K562 (cell line): Measurements from ENCODE around the gene DNAH8. TPM values are rescaled to one million over a fixed set of nuclear protein-coding genes. Genes with fewer than 3 reads are reported as not detected.

Experiments
- CBX8 ChIP-seq: fragments of 200-600 bp; sonication (generic); IDR thresholded peaks from 2 replicates; pipeline ENCODE4 v1.6.1; 2012; ENCODE audit warnings: borderline replicate concordance, mixed run types, low read depth, mild to moderate bottlenecking, moderate library complexity, mixed read lengths, low read length, control low read depth, inconsistent platforms; ENCODE audit not compliant: poor library complexity, severe bottlenecking; ENCODE audit errors: extremely low read depth
- CUX1 ChIP-seq: fragments of 200-800 bp; sonication (Bioruptor generic); IDR thresholded peaks from 2 replicates; pipeline ENCODE4 v1.6.1; 2016; ENCODE audit warnings: missing genetic modification characterization, missing compliant biosample characterization
- SRF ChIP-seq, 2 experiments: fragments of 250-450, 450-650 bp in 1 of 2; sonication (Bioruptor Pico) in 1 of 2; sonication (generic) in 1 of 2; formaldehyde crosslinking; IDR thresholded peaks; 2 replicates each; pipeline versions ENCODE4 v1.5.0 to v1.5.1; 2020 to 2022; ENCODE audit warnings: mild to moderate bottlenecking in 1 of 2, missing genetic modification reagents in 1 of 2
- ZNF592 ChIP-seq: fragments of 450-650 bp; IDR thresholded peaks from 2 replicates; pipeline ENCODE4 v1.6.1; 2017; ENCODE audit warnings: antibody characterized with exemption, mild to moderate bottlenecking
- polyA plus RNA-seq, 8 experiments: library from polyadenylated mRNA; depleted of rRNA in 4 of 8; stranded (reverse) in 5 of 8; unstranded in 3 of 8; fragments of >200 nt; fragmentation: Nextera tagmentation in 2 of 8; fragmentation: Illumina TruSeq in 1 of 8; extraction: Ambion mirVana in 2 of 8; extraction: Trizol in 1 of 8; gene quantifications; 2 replicates each; pipeline versions ENCODE4 v1.2.1 to v1.2.3, GENCODE V29; 2011 to 2014; ENCODE audit warnings: inconsistent platforms in 1 of 8, missing spikeins in 1 of 8
- total RNA-seq, 7 experiments: library from RNA; depleted of rRNA in 6 of 7; stranded (reverse); fragments of >200 nt in 6 of 7; fragmentation: Illumina TruSeq in 2 of 7; extraction: Trizol in 2 of 7; gene quantifications; 2 replicates each; pipeline versions ENCODE4 v1.2.1 to v1.2.3, GENCODE V29; 2011 to 2021; ENCODE audit warnings: low replicate concordance in 1 of 7

Gene DNAH8
- total and polyA plus RNA-seq, 9 of the 15 experiments (the other 6 are each of a cell fraction or from before 2014, with no cell fraction given), result 1.2 to 4.2 (median 2.9) TPM

- TF ChIP-seq CUX1 (no peak), ZNF592 (no peak), SRF (CRISPR knock-in tag; IDR thresholded peaks at IDR 0.05) (no peak), CBX8 (no peak)
These were observed at the start of gene DNAH8 (continued) for GRCh38 chr6:38715016-38715689.
